Epithelial cell of esophagus (primary cell): ENCODE results near the gene RUNX2.
A peak's percentile ranks its signal among the peaks of the same experiment; 100 is the strongest.

ENCODE experiments used
- DNase-seq: peaks from one replicate; pipeline ENCODE4 v3.0.0; 2010; ENCODE audit warnings: low read depth
- H3K4me3 ChIP-seq: 2 replicates; pipeline ENCODE4 v1.5.1; 2011; ENCODE audit warnings: mild to moderate bottlenecking, low read length, control low read depth
- TF ChIP-seq, protein P1 (sequence below): IDR thresholded peaks from 2 replicates; pipeline ENCODE4 v1.5.1; 2011; ENCODE audit warnings: low read depth, mild to moderate bottlenecking, low read length, control low read depth, inconsistent platforms; ENCODE audit not compliant: insufficient read depth; ENCODE audit errors: missing control alignments

Gene RUNX2

DNA sequence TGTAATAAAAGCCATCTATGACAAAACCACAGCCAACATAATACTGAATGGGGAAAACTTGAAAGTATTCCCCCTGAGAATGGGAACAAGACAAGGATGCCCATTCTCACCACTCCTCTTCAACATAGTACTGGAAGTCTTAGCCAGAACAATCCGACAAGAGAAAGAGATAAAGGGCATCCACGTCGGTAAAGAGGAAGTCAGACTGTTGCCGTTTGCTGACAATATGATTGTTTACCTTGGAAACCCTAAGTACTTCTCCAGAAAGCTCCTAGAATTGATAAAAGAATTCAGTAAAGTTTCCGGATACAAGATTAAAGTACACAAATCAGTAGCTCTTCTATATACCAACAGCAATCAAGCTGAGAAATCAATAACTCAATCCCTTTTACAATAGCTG is 14.0 kb upstream of the RUNX2 start:
- DNase-seq, result no peak
- TF ChIP-seq, protein P1, sequence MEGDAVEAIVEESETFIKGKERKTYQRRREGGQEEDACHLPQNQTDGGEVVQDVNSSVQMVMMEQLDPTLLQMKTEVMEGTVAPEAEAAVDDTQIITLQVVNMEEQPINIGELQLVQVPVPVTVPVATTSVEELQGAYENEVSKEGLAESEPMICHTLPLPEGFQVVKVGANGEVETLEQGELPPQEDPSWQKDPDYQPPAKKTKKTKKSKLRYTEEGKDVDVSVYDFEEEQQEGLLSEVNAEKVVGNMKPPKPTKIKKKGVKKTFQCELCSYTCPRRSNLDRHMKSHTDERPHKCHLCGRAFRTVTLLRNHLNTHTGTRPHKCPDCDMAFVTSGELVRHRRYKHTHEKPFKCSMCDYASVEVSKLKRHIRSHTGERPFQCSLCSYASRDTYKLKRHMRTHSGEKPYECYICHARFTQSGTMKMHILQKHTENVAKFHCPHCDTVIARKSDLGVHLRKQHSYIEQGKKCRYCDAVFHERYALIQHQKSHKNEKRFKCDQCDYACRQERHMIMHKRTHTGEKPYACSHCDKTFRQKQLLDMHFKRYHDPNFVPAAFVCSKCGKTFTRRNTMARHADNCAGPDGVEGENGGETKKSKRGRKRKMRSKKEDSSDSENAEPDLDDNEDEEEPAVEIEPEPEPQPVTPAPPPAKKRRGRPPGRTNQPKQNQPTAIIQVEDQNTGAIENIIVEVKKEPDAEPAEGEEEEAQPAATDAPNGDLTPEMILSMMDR, result no peak
- no peak overlapping the region for H3K4me3 ChIP-seq

DNA sequence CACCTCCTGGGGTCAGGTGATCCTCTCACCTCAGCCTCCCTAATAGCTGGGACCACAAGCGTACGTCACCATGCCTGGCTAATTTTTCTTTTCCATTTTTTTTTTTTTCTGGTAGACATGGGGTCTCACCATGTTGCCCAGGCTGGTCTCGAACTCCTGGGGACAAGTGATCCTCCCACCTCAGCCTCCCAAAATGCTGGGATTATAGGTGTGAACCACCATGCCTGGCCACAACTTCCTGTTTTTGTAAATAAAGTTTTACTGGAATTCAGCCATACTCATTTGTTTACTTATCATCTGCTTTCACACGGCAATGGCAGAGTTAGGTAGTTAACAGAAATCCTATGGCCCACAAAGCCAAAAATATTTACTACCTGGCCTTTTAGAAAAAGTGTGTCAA is 7.8 kb upstream of the RUNX2 start:
- DNase-seq, result no peak
- TF ChIP-seq, protein P1, result no peak
- H3K4me3 ChIP-seq, result no peak overlapping the region

DNA sequence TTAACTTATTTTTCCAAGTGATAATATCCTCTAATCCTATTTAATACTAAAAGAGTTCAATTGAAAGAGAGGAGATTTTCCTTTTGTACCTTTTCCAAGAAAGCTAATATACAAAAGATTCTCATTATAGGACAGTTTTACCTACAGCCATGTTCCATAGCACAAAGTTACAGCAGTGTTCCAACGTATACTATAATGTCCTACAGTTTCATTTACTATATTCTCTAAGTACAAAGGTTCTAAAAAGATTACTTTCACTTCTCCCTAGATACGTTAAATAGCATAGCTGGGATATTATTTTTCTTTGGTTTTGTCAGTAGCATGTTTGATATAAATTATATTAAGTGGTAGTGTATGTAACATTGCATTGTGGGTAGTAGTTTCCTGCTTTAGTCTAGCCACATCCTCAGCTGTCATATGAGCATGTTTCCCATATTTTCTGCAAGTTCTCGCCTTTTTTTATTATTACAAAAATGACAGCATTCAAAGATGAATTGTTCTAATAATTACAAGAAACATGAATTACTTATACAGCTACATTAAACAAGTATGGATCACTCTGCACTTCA is 4.4 kb upstream of the RUNX2 start:
- TF ChIP-seq, protein P1, result no peak
- no peak for DNase-seq
- H3K4me3 ChIP-seq, result no peak overlapping the region

DNA sequence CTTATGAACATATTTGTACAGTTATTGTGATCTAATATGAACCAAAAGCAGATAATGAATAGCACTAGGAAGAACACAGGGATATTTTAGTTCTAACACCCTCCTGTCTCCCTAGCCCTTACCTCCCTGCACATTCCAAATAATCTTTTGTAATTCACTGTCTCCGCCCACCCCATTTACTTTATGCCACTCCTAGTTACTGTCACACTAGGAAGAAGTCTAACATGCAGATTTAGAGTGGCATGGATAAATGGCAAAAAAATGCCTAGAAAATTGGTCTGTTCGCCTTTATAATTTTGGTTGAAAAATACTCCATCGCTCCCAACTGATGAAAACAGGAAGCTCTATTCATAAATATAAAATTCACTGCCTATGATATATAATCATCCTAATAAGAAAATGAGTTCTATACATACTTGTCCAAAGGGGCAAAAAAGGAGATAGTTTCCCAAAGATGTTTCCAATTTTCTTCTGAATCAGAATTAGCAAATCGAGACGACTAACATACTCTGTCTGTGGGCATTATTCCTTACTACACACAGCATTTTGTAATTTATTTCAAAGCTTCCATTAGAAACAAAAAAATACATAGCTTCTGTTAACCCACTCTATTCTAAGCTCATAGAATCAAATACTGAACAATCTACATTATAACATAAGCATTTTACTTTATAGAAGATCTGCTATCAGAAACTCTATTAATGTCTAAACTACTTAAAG is 1.3 kb upstream of the RUNX2 start:
- H3K4me3 ChIP-seq, result no peak overlapping the region
- DNase-seq, result peak; percentile 10
- TF ChIP-seq, protein P1, result no peak

DNA sequence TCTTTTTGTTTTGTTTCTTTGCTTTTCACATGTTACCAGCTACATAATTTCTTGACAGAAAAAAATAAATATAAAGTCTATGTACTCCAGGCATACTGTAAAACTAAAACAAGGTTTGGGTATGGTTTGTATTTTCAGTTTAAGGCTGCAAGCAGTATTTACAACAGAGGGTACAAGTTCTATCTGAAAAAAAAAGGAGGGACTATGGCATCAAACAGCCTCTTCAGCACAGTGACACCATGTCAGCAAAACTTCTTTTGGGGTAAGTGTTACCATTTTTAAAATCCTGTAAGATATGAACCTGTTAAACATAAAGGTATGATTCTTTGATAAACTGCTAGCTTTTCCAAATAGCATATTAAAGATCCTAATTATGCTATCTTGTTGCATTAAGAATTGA is 393 bp downstream of the RUNX2 start:
- DNase-seq, result no peak
- no peak overlapping the region for H3K4me3 ChIP-seq
- TF ChIP-seq, protein P1, result no peak

DNA sequence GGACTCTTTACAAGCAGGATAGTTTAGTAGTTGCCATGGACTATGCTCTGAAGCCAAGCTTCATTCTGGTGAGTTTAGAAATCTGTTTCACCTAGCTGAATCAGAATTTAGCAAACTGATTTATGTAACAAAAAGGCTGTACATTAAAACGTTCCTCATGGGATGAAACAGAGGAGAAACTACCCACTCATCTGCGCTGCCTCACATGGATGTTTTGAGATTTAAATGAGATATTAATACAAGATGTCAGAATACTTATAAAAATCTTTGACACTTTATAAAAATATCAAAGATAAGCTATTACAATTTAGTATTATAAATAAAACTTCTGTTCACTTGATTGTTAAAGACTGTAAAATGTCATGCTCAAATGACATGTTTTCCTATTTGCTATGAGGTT is 16.8 kb downstream of the RUNX2 start:
- no peak for DNase-seq
- H3K4me3 ChIP-seq, result no peak overlapping the region
- TF ChIP-seq, protein P1, result no peak

DNA sequence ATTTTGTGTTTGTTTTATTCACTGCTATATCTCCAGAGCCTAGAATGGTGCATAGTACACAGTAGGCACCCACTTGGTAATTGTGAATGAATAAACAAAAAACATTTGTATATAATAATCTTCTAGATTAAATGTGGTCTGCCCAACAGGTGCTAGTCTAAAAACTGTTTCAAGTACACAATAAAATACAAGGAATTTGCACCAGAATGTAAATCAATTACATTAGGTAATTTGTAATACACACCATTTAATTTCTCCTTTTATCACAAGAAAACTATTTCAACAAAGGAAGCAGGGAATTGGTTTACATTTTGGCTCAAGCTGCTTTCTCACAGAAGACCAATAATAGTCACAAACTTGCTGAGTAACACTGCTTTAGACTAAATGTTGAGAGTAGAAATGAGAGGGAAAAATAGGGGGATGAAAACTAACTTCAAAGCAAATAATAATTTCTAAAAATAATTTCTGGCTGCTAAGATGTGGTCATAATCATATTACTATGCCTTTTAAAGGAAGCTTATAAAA is 22.1 kb downstream of the RUNX2 start:
- H3K4me3 ChIP-seq, result no peak overlapping the region
- TF ChIP-seq, protein P1, result no peak
- no peak for DNase-seq
